HUES48 (cell line): ENCODE measurements around the gene CD38.

Experiments
- H3K27ac ChIP-seq: one replicate; pipeline ENCODE4 v1.7.0; 2013; ENCODE audit warnings: low read depth, low read length, inconsistent platforms
- H3K27me3 ChIP-seq: 2 replicates; pipeline ENCODE4 v1.6.1; 2013; ENCODE audit warnings: mild to moderate bottlenecking, low read length; ENCODE audit not compliant: control insufficient read depth, insufficient read depth
- H3K36me3 ChIP-seq: 2 replicates; pipeline ENCODE4 v1.6.1; 2013; ENCODE audit warnings: low read length; ENCODE audit not compliant: control insufficient read depth, insufficient read depth
- H3K4me1 ChIP-seq: 2 replicates; pipeline ENCODE4 v1.6.1; 2013; ENCODE audit warnings: mild to moderate bottlenecking, low read length; ENCODE audit not compliant: control insufficient read depth, insufficient read depth
- H3K4me3 ChIP-seq: 2 replicates; pipeline ENCODE4 v1.5.1; 2013; ENCODE audit warnings: mild to moderate bottlenecking, low read depth, low read length
- H3K9ac ChIP-seq: 2 replicates; pipeline ENCODE4 v1.6.1; 2013; ENCODE audit warnings: mild to moderate bottlenecking, low read depth, low read length, moderate library complexity
- H3K9me3 ChIP-seq: 2 replicates; pipeline ENCODE4 v1.6.1; 2013; ENCODE audit warnings: low read length; ENCODE audit not compliant: control insufficient read depth, insufficient read depth

The CD38 gene

GRCh38 chr4:15779809-15780208 lies 1.7 kb downstream of the CD38 start:
- Histone ChIP-seq H3K4me1 (peaks cover 5% of the 10 kb centered on the region; the same call in 1 of the 2 replicates), H3K9ac (no peak overlapping the region), H3K36me3 (no peaks in the 10 kb centered on the region), H3K27me3 (peaks cover 54% of the 10 kb centered on the region), H3K27ac (no peak overlapping the region), H3K9me3 (no peaks in the 10 kb centered on the region), H3K4me3 (peak overlapping the region; percentile 58)

- peaks cover 38% of the 10 kb centered on the region for H3K27me3 ChIP-seq
- H3K4me3 ChIP-seq, result no peak overlapping the region
- no peak overlapping the region for H3K9ac ChIP-seq
- H3K27ac ChIP-seq, result no peak overlapping the region
- H3K9me3 ChIP-seq, result no peaks in the 10 kb centered on the region
- H3K4me1 ChIP-seq, result peaks cover 5% of the 10 kb centered on the region; the same call in 1 of the 2 replicates
- no peaks in the 10 kb centered on the region for H3K36me3 ChIP-seq
Observed at GRCh38 chr4:15781427-15782095, 3.4 kb downstream of the CD38 start.

- Histone ChIP-seq H3K27me3 (peaks cover 17% of the 10 kb centered on the region), H3K9me3 (peaks cover 15% of the 10 kb centered on the region), H3K27ac (no peak overlapping the region), H3K9ac (no peak overlapping the region), H3K36me3 (no peaks in the 10 kb centered on the region), H3K4me1 (peaks cover 5% of the 10 kb centered on the region; the same call in 1 of the 2 replicates), H3K4me3 (no peak overlapping the region)
Observed at GRCh38 chr4:15783676-15784075, 5.5 kb downstream of the CD38 start.

GRCh38 chr4:15784959-15785634 lies 7.0 kb downstream of the CD38 start:
- no peaks in the 10 kb centered on the region for H3K36me3 ChIP-seq
- peaks cover 22% of the 10 kb centered on the region for H3K9me3 ChIP-seq
- peaks cover 3% of the 10 kb centered on the region for H3K27me3 ChIP-seq
- H3K4me3 ChIP-seq, result no peak overlapping the region
- no peaks in the 10 kb centered on the region for H3K4me1 ChIP-seq
- no peak overlapping the region for H3K27ac ChIP-seq
- H3K9ac ChIP-seq, result no peak overlapping the region

GRCh38 chr4:15786743-15787142 lies 8.6 kb downstream of the CD38 start:
- Histone ChIP-seq H3K9me3 (peaks cover 22% of the 10 kb centered on the region), H3K4me1 (no peaks in the 10 kb centered on the region), H3K4me3 (no peak overlapping the region), H3K9ac (no peak overlapping the region), H3K36me3 (no peaks in the 10 kb centered on the region), H3K27ac (no peak overlapping the region), H3K27me3 (no peaks in the 10 kb centered on the region)

GRCh38 chr4:15792974-15793373 lies 14.8 kb downstream of the CD38 start:
- H3K9me3 ChIP-seq, result peaks cover 13% of the 10 kb centered on the region
- H3K27me3 ChIP-seq, result no peaks in the 10 kb centered on the region

GRCh38 chr4:15793506-15794363 lies 15.6 kb downstream of the CD38 start:
- Histone ChIP-seq H3K4me3 (no peak overlapping the region), H3K4me1 (no peaks in the 10 kb centered on the region), H3K9ac (no peak overlapping the region), H3K27ac (no peak overlapping the region), H3K36me3 (no peaks in the 10 kb centered on the region), H3K27me3 (no peaks in the 10 kb centered on the region), H3K9me3 (peaks cover 7% of the 10 kb centered on the region; the same call in 1 of the 2 replicates)

More at GRCh38 chr4:15792974-15793373, 14.8 kb downstream of the CD38 start:
- H3K4me1 ChIP-seq, result no peaks in the 10 kb centered on the region
- no peak overlapping the region for H3K4me3 ChIP-seq
- no peaks in the 10 kb centered on the region for H3K36me3 ChIP-seq
- H3K9ac ChIP-seq, result no peak overlapping the region
- no peak overlapping the region for H3K27ac ChIP-seq

- Histone ChIP-seq H3K9ac (no peak overlapping the region), H3K27ac (no peak overlapping the region), H3K4me3 (no peak overlapping the region), H3K4me1 (no peaks in the 10 kb centered on the region), H3K27me3 (no peaks in the 10 kb centered on the region), H3K36me3 (no peaks in the 10 kb centered on the region), H3K9me3 (peaks cover 4% of the 10 kb centered on the region; the same call in 1 of the 2 replicates)
Observed at GRCh38 chr4:15794426-15794825, 16.3 kb downstream of the CD38 start.

- no peaks in the 10 kb centered on the region for H3K4me1 ChIP-seq
- H3K9ac ChIP-seq, result no peak overlapping the region
- H3K4me3 ChIP-seq, result no peak overlapping the region
- H3K36me3 ChIP-seq, result no peaks in the 10 kb centered on the region
- peaks cover 1% of the 10 kb centered on the region for H3K9me3 ChIP-seq
- H3K27ac ChIP-seq, result no peak overlapping the region
- no peaks in the 10 kb centered on the region for H3K27me3 ChIP-seq
Observed at GRCh38 chr4:15794905-15795304, 16.8 kb downstream of the CD38 start.

GRCh38 chr4:15797320-15797719 lies 19.2 kb downstream of the CD38 start:
- Histone ChIP-seq H3K4me3 (no peak overlapping the region), H3K27ac (no peak overlapping the region), H3K9me3 (peaks cover 7% of the 10 kb centered on the region), H3K36me3 (no peaks in the 10 kb centered on the region), H3K9ac (no peak overlapping the region), H3K4me1 (no peaks in the 10 kb centered on the region), H3K27me3 (no peaks in the 10 kb centered on the region)
